Pancreas (tissue), 10 donors: ENCODE results near the gene MSI2. TPM values are rescaled to one million over a fixed set of nuclear protein-coding genes. Genes with fewer than 3 reads are reported as not detected.
A peak's percentile ranks its signal among the peaks of the same experiment; 100 is the strongest.

Experiments
- ATAC-seq, 4 donors: fragments of 200-7000 bp; cut with Tn5 transposase; one replicate each; pipeline versions ENCODE4 v1.8.0 to v1.9.1; 2020; ENCODE audit warnings: mild to moderate bottlenecking in 4 of 4, moderate library complexity in 4 of 4
- DNase-seq, 6 donors: peaks; one replicate each; pipeline ENCODE4 v3.0.0-alpha.2; 2020
- FAIRE-seq: peaks from 2 replicates; lab custom pipeline; 2012; peaks lifted over from hg19 to GRCh38; lab: Jason Lieb, UNC
- H3K27ac ChIP-seq, 4 donors: fragments of 200-600 bp; sonication (generic); 1 replicate in 3 of 4; 2 replicates in 1 of 4; pipeline versions ENCODE4 v1.5.0 to v1.8.0; 2020
- H3K27me3 ChIP-seq, 4 donors: fragments of 200-600 bp; one replicate each; pipeline ENCODE4 v1.8.0; 2021
- H3K36me3 ChIP-seq, 3 donors: fragments of 200-600 bp; sonication (generic) in 1 of 3; one replicate each; pipeline versions ENCODE4 v1.5.0 to v1.8.0; 2020 to 2021
- H3K4me1 ChIP-seq, 3 donors: fragments of 200-600 bp; one replicate each; pipeline ENCODE4 v1.8.0; 2021
- H3K4me3 ChIP-seq, 4 donors: fragments of 200-600 bp; sonication (generic) in 2 of 4; one replicate each; pipeline versions ENCODE4 v1.5.0 to v1.8.0; 2020 to 2021
- H3K9me3 ChIP-seq, 4 donors: fragments of 200-600 bp; one replicate each; pipeline ENCODE4 v1.8.0; 2021
- CTCF ChIP-seq, 4 donors: fragments of 200-600 bp; sonication (generic) in 3 of 4; IDR thresholded peaks; one replicate each; pipeline versions ENCODE4 v1.5.0 to v1.8.0; 2021; ENCODE audit warnings: antibody characterized with exemption in 4 of 4
- WGBS, 2 donors: extraction: QIAGEN DNeasy Blood & Tissue Kit; methylation state at CpG; one replicate each; pipeline ENCODE4 v1.1.7; 2013; 5-methylcytosine and 5-hydroxymethylcytosine counted together
- intact Hi-C, 3 donors: fragments of 100-400 bp; cut with DNase I; formaldehyde crosslinking; loops; one replicate each; pipeline versions ENCODE4 v1.11.1 to v1.14.2; 2022
- polyA plus RNA-seq, 2 donors: library from polyadenylated mRNA; stranded (reverse); fragments of 200-250 nt; gene quantifications; one replicate each; pipeline ENCODE4 v1.2.3, GENCODE V29; 2013
- total RNA-seq, 6 donors: library from RNA; stranded (reverse); fragmentation: NEBNext Ultra II Directional in 4 of 6; extraction: Animal tissue kit (Norgen Biotek cat#: 25700) in 4 of 6; gene quantifications; one replicate each; pipeline versions ENCODE4 v1.2.1 to v1.2.4, GENCODE V29; 2021 to 2023
- donor health status: healthy with polysubstance abuse.
- donor health status: DM: no; HTN: no; CAD: no; lungs with moderate emphysema.
- donor health status: DM: no; HTN: no; CAD: no.
- donor health status: control.
- donor health status: control.
- donor health status: Bipolar disorder and iron deficiency.
- donor health status: DM: yes; HTN: yes; CAD: no.
- donor health status: DM: no; HTN: no; CAD: no.
- donor health status: DM: no; HTN: no; CAD: no.
- donor health status: DM: yes; HTN: yes; CAD: no.

The MSI2 gene
- total and polyA plus RNA-seq, 8 donors, result 10.4 to 48.9 (median 30.1) TPM

GRCh38 chr17:57726838-57727237, 470.5 kb downstream of the MSI2 start:
- Histone ChIP-seq H3K4me3 (no peak overlapping the region), H3K9me3 (no peaks in the 10 kb centered on the region), H3K36me3 (no peaks in the 10 kb centered on the region), H3K27me3 (no peaks in the 10 kb centered on the region), H3K4me1 (no peaks in the 10 kb centered on the region), H3K27ac (no peak overlapping the region)
- FAIRE-seq (no peak), ATAC-seq (no peak), DNase-seq (no peak)
- intact Hi-C loops, result no loop called here
- TF ChIP-seq CTCF (IDR thresholded peaks at IDR 0.05), result no peak
- 75 to 80% methylated on average over 5 of the region's 5 CpGs for WGBS, 2 donors

- no peaks in the 10 kb centered on the region for H3K27me3 ChIP-seq
- H3K36me3 ChIP-seq, result no peaks in the 10 kb centered on the region
- 68 to 82% methylated on average over 8 of the region's 8 CpGs for WGBS, 2 donors
- TF ChIP-seq CTCF (IDR thresholded peaks at IDR 0.05), result no peak
- H3K4me1 ChIP-seq, result no peaks in the 10 kb centered on the region
- H3K27ac ChIP-seq, result no peak overlapping the region
- intact Hi-C loops, result no loop called here
- H3K9me3 ChIP-seq, result no peaks in the 10 kb centered on the region
- no peak for ATAC-seq
- no peak for FAIRE-seq
- H3K4me3 ChIP-seq, result no peak overlapping the region
- no peak for DNase-seq
These were observed 471.4 kb downstream of the MSI2 start for GRCh38 chr17:57727630-57728175.

- intact Hi-C loops, result no loop called here
- FAIRE-seq (no peak), ATAC-seq (no peak), DNase-seq (no peak)
- H3K27me3 ChIP-seq, result no peaks in the 10 kb centered on the region
- no peak for TF ChIP-seq CTCF (IDR thresholded peaks at IDR 0.05)
- H3K4me1 ChIP-seq, result no peaks in the 10 kb centered on the region
- no peak overlapping the region for H3K4me3 ChIP-seq
- no peaks in the 10 kb centered on the region for H3K9me3 ChIP-seq
- no peak overlapping the region for H3K27ac ChIP-seq
- WGBS, 2 donors, result 78 to 83% methylated on average over 3 of the region's 3 CpGs
- H3K36me3 ChIP-seq, result no peaks in the 10 kb centered on the region
These were observed 473.8 kb downstream of the MSI2 start for GRCh38 chr17:57730026-57730701.

GRCh38 chr17:57732062-57732461, 475.7 kb downstream of the MSI2 start:
- WGBS, 2 donors, result 48 to 53% methylated on average over 3 of the region's 3 CpGs

More at GRCh38 chr17:57732062-57732461, 475.7 kb downstream of the MSI2 start:
- DNase-seq, result peak in 3 of 6 donors; percentile 24 to 70 (median 58)
- intact Hi-C loops, result no loop called here
- ATAC-seq, result peak; percentile 40 to 95 (median 77)
- no peak for FAIRE-seq
- Histone ChIP-seq H3K4me1 (no peaks in the 10 kb centered on the region), H3K36me3 (no peaks in the 10 kb centered on the region), H3K9me3 (no peaks in the 10 kb centered on the region), H3K27me3 (no peaks in the 10 kb centered on the region), H3K4me3 (no peak overlapping the region), H3K27ac (no peak overlapping the region)
- no peak for TF ChIP-seq CTCF (IDR thresholded peaks at IDR 0.05)
